GM12872 (cell line): ENCODE data around the gene HSH2D.

ENCODE experiments used
- CTCF ChIP-seq: IDR thresholded peaks from 3 replicates; pipeline ENCODE4 v1.5.1; 2011; ENCODE audit warnings: low read depth, mild to moderate bottlenecking, low read length, moderate library complexity; ENCODE audit not compliant: insufficient read depth

The HSH2D gene

GRCh38 chr19:16125737-16126495, 17.6 kb upstream of the HSH2D start:
- TF ChIP-seq CTCF = no peak

GRCh38 chr19:16127080-16127479, 16.4 kb upstream of the HSH2D start:
- no peak for TF ChIP-seq CTCF

- TF ChIP-seq CTCF = no peak
These were observed 15.6 kb upstream of the HSH2D start for GRCh38 chr19:16127776-16128371.

GRCh38 chr19:16131648-16132047, 11.8 kb upstream of the HSH2D start:
- no peak for TF ChIP-seq CTCF

- no peak for TF ChIP-seq CTCF
These were observed 9.7 kb upstream of the HSH2D start for GRCh38 chr19:16133818-16134217.

GRCh38 chr19:16134510-16134909, 9.0 kb upstream of the HSH2D start:
- no peak for TF ChIP-seq CTCF

- TF ChIP-seq CTCF = no peak
These were observed 7.9 kb upstream of the HSH2D start for GRCh38 chr19:16135430-16136127.
